ENCODE results near the gene KLHL40.
A peak's percentile ranks its signal among the peaks of the same experiment; 100 is the strongest.

KLHL40 gene

DNA sequence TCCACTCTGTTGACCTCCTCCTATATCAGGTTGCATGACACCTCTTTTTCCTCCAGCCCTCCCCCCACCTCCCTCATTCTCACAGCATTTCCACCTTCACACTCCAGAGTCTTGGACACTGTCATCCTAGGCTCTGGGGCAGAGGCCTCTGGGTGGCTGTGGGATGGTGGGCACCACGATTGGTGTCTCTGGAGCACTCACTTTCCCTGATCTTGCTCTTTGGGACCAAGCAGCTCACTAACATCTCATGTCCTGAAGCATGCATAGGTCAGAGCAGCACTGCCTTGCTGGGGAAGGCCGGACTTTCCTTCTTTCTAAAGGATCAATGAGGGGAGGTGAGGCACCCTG is 16.9 kb upstream of the KLHL40 start:
- DNase-seq (ENCODE audit: low spot score): no peak
- FAIRE-seq: no peak

DNA sequence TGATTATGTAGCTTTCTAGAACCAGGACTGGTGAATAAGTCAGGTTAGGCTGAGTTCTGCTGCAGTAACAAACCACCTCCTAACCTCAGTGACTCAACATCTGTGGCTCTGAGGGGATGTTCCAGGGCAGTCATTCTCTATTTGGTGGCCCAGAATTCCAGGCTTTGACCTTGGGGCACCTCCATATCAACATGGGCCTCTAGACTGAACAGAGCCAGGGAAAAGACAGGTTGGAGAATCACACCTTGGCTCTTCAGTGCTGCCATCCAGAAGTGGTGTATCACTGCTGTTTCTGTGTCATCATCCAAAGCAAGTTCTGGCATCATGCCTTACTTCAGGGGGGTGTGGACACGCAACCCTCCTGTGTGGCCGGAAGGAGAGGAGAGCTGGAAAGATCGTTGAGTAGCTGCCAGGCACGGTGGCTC is 16.5 kb upstream of the KLHL40 start:
- DNase-seq (ENCODE audit: low spot score): no peak
- FAIRE-seq: no peak

DNA sequence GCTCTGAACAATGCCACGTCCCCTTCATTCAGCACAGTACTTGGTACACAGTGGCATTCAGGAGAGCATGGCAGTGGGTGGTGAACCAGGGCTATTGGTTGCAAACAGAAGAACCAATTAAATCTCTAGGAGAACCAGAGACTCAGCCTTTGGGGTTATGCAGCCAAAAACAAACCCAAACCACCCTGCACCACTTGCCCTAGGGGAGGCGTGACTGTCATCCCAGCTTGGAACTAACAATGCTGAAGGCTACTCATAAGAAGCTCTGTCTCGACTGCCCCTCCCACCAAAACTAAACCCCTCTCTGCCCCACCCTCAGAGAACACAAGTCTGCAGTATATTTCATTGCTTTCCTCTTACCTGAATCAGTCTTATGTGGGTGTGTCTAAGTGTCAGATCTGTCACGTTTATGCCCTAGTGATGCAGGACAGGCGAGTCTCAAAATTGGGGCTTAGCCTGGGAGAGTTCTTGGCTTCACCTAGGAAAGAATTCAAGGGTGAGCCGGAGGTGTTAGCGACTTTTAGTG is 15.2 kb upstream of the KLHL40 start:
- DNase-seq (ENCODE audit: low spot score): no peak
- FAIRE-seq: no peak

DNA sequence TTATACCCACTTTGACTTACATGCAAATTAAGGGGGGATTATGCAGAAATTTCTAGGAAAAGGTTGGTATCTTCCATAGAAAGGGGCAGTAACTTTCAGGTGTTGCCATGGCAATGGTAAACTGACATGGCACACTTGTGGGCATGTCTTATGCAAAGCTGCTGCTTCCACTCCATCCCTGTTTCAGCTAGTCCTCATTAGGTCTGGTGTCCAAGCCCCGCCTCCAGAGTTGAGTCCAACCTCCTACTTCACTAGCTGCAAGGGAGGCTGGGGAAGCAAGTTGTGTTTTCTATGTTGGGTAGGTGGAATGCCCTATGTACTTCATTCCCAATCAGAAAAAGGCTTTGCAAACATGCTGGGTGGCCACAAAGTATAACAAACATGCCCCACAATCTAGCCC is 14.7 kb upstream of the KLHL40 start:
- no peak for FAIRE-seq
- no peak for DNase-seq (ENCODE audit: low spot score)

DNA sequence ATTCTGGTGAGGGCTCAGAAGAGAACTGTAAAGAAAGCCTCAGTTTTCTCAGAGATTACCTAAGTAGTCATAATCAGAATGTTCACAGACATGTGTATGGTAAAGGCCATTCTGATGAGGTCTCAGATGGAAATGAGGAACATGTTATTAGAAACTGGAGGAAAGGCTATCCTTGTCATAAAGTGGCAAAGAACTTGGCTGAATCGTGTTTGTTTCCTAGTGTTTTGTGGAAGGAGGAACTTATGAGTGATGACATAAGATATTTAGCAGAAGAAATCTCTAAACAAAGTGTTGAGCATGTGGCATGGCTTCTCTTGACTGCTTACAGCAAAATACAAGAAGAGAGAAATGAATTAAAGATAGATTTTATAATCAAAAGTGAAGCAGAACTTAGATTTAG is 12.8 kb upstream of the KLHL40 start:
- FAIRE-seq (no peak), DNase-seq (ENCODE audit: low spot score) (no peak)

DNA sequence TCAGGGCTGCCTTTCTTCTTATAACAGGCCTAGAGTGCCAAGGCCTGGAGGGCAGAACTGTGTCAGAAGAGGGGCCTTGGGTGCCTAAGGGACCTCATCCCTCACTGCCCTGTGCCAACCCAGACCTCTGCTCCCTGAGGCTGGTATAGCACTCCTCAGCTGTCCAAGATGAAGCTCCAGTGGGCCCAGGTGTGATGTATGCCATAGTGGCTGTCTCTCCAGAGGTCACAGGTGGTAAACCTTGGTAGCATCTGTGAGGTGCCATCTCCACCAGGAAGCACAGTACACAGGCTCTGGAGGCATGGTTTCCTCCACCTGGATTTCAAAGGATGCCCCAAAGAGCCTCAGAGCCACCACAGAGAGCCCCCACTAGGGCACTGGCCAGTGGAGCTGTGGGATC is 12.3 kb upstream of the KLHL40 start:
- DNase-seq (ENCODE audit: low spot score) (no peak), FAIRE-seq (no peak)

DNA sequence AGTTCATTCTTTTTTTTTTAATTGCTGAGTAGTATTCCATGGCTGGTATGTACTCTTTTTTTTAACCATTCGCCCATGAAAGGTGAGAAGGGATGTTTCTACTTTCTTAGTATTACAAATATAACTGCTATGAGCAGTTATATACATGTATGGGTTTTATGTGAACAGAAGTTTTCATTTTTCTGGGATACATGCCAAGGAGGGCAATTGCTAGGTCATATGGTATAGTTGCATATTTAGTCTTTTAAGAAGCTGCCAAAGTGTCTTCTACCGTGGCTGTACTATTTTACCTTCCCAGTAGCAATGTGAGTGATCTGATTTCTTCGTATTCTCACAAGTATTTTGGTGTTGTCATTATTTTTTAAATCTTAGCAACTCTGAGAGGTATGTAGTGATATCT is 11.2 kb upstream of the KLHL40 start:
- DNase-seq (ENCODE audit: low spot score) (no peak), FAIRE-seq (no peak)

DNA sequence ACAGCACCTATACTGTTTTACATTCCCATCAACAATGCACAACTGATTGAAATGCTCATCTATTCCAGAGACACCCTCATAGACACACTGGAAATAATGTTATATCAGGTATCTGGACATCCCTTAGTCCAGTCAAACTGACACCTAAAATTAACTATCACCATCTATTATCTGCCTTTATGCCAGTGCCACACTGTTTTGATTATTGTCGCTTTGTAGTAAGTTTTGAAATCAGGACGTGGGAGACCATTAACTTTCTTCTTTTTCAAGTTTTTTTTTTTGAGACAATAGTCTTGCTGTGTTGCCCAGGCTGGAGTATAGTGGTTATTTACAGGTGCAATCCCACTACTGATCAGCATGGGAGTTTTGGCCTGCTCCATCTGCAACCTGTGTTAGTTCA is 9.4 kb upstream of the KLHL40 start:
- DNase-seq (ENCODE audit: low spot score): no peak
- no peak for FAIRE-seq

DNA sequence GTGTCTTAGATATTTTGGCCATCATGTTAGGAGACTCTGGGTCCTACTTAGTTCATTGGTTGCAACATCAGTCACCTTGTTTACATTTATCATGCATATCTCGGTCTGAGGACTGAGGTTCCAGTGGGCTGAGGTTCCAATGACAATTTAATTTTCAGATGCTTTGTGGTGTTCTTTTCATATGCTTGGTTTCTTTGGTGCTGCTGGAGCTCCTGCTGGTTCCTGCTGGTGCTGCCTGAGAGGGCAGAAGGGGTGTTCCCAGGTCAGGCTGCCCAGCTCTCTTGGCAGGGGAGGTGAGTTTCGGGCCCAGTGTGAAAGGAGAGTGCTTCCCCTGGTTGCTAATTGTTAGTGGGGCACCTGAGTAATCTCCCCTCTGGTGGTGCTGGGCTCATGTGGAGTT is 6.9 kb upstream of the KLHL40 start:
- DNase-seq (ENCODE audit: low spot score): no peak
- no peak for FAIRE-seq

DNA sequence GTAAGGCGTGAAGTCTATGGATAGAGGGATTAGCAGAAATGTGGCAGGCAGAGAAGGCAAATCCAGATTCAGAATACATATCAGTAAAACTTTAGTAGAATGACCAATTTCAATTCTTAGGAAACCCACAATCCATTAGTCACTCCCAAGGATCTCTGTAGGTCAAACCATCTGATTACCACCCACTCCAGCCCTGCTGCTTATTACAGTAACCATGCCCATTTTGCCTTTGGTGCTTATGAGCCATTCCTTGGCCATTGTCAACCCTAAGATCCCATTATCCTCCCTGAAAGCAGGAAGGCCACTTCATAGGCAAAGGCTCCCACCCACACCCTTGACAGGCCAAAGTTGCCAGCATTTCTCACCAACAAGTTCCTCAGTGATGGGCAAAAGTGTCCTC is 5.1 kb upstream of the KLHL40 start:
- no peak for DNase-seq (ENCODE audit: low spot score)
- FAIRE-seq: no peak

DNA sequence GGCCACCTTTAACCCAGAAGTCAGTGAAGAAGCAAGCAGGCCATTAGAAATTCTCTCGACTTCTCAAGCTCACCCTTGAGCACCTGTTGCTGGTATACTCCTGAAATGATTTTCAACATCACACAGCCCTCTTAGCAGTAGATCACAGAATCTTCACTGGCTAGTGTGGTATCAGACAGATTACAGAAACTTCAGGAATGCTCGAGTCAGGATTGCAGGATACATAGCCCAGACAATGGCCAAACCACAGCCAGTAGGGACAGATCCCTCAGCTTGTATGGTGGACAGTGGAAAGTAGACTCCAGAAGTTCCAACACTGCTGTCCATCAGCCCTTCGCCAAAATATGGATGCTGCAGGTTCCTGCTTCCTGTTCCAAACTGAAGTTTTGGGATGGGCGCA is 4.5 kb upstream of the KLHL40 start:
- FAIRE-seq (no peak), DNase-seq (ENCODE audit: low spot score) (no peak)

DNA sequence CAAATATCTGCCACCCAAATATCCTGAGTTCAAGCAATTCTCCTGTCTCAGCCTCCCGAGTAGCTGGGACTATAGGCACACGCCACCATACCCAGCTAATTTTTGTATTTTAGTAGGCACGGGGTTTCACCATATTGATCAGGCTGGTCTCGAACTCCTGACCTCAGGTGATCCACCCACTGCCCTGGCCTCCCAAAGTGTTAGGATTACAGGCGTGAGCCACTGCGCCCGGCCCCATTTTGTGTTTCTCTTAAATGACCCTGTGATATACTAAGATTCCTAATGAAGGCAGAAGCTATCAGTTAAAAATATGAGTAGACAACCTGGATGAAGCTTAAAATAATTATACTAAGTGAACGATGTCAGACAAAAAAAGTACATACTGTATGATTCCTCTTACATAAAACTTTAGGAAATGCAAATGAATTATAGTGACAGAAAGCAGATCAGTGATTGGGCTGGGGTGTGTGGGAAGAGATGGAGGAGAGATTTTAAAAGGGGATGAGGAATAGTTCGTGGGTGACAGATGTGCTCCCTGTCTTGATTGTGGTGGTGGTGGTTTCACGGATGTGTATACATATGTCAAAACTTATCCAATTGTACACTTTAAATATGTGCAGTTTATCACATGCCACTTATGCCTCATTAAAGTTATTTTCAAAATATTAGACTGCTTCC is 3.8 kb upstream of the KLHL40 start:
- DNase-seq (ENCODE audit: low spot score): no peak
- FAIRE-seq: no peak

DNA sequence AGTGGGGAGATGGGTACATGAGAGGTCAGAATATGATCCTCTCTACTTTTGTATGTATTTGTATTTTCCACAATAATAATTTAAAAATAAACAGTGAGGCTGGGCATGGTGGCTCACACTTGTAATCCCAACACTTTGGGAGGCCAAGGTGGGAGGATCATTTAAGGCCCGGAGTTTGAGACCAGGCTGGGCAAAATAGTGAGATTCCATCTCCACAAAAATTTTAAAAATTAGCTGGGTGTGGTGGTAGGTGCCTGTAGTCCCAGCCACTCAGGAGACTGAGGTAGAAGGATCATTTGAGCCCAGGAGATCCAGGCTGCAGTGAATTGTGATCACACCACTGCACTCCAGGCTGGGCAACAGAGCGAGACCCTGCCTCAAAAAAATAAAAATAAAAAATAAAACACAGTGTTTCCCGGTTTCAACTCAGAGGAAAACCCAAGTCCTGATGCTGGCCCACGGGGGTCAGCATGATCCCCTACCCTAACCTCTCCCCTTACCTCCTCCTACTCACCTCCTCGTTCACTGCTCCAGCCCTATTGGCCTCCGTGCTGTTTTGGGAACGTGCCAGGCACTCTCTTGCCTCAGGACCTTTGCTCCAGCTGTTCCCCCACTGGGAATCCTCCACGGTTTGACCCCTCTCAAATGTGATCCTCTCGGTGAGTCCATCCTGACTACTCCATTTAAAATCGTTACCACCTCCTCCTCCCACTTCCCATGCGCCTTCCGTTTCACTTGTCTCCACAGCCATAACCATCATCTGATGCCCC is 2.9 kb upstream of the KLHL40 start:
- DNase-seq (ENCODE audit: low spot score) (no peak), FAIRE-seq (no peak)

DNA sequence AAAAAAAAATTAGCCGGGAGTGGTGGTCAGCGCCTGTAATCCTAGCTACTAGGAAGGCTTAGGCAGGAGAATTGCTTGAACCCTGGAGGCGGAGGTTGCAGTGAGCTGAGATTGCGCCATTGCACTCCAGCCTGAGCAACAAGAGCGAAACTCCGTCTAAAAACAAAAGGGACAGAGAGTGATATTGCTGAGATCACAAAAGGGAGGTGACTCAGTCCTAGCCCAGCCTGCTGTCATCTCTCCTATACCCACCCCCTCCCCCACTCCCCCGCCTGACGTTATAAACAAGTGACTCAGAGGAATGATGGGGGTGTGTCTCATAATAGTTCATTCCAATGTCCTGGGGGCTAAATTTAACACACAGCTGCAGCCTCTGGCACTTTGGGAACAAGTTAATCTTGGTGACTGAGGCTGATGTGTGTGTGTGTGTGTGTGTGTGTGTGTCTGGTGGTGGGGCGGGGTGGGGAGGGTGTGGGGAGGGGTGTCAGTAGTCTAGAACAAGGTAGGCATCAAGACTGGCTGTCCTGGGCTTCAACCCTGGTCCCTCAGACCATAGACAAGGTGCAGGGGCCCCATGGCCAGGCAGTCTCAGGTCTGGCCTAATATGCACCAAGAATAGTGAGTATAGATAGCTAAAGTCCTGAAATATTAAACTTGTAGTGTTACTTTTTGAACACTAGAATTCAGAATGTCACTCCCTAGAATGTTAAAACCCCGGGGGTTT is 1.3 kb upstream of the KLHL40 start:
- peak; percentile 95 for DNase-seq (ENCODE audit: low spot score)
- no peak for FAIRE-seq

DNA sequence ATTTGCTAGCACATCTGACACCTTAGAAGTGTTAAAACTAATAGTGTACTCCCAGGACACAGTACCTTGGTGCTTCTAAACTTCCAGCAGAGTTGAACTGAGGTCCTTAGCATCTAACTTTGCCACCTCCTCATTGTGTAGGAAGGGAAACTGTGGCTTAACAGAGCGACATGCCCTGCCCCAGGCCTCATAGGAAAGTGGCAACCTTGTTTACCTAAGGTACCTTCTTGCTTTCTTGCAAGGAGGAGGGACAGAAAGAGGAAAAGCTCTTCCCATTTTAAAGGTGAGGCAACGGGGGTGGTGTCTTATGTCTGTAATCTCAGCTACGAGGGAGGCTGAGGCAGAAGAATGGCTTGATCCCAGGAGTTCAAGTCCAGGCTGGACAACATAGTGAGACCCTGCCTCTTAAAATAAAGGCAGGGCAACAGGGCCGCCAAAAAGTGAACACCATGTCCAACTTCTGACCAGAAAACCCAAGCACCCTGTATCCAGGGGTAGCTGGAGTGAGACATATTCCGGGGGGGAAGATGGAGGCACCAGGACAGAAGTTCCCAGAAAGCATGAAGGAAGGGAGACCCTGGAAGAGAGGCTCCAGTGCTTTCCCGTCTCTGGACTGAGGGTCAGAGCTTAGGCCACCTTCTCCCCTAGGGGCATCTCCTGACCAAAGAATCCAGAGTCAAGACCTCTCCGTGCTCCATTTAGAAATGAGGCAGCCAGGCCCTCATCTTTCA is 540 bp upstream of the KLHL40 start:
- FAIRE-seq: no peak
- DNase-seq (ENCODE audit: low spot score): no peak

DNA sequence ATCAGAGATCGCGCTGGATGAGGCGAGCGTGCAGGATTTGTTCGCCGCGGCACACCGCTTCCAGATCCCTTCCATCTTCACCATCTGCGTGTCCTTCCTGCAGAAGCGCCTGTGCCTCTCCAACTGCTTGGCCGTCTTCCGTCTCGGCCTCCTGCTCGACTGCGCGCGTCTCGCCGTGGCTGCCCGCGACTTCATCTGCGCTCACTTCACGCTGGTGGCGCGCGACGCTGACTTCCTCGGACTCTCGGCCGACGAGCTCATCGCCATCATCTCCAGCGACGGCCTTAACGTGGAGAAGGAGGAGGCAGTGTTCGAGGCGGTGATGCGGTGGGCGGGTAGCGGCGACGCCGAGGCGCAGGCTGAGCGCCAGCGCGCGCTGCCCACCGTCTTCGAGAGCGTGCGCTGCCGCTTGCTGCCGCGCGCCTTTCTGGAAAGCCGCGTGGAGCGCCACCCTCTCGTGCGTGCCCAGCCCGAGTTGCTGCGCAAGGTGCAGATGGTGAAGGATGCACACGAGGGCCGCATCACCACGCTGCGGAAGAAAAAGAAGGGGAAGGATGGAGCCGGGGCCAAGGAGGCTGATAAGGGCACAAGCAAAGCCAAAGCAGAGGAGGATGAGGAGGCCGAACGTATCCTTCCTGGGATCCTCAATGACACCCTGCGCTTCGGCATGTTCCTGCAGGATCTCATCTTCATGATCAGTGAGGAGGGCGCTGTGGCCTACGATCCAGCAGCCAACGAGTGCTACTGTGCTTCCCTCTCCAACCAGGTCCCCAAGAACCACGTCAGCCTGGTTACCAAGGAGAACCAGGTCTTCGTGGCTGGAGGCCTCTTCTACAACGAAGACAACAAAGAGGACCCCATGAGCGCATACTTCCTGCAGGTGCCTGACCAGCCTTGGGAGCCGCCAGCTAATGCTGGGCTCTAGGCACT is 819 bp downstream of the KLHL40 start:
- no peak for FAIRE-seq

DNA sequence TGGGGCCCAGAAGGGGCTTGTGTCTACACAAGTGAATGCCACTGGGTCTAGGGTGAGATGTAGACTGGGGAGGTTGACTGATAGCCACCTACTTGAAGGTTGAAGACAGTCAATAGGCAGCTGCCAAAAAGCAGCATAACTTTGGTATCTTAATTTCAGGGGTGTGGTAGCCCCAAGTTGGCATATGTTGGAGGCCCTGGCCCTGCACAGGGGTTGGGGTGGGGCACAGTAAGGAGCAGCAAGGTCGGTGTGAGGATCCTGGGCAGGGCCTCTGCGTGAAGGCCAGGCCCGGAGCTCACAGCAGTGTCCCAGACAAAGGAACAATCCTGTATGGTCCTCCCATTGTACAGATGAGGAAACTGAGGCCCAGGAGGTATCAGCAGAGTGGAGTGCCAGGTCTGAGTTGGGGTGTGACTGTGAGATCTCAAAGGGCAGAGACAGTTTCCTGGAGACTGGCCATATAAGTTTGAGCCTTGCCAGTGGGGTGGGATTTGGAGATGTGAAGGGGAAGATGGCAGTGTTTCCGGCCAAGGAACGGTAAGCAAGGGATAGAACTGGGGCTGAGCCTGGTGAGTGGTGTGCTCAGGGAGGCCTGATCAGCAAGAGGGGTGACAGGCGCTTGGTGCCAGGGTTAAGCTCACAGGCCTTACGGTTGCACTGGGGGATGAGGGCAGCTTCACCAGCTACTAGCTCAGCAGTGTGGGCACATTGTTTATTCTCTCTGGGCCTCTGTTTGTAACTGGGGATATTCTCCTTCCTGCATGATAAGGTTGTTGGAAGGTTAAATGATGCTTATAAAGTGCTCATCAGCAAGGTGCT is 1.7 kb downstream of the KLHL40 start:
- no peak for DNase-seq (ENCODE audit: low spot score)
- FAIRE-seq: no peak

More for the DNA sequence above, 819 bp downstream of the KLHL40 start:
- no peak for DNase-seq (ENCODE audit: low spot score)

DNA sequence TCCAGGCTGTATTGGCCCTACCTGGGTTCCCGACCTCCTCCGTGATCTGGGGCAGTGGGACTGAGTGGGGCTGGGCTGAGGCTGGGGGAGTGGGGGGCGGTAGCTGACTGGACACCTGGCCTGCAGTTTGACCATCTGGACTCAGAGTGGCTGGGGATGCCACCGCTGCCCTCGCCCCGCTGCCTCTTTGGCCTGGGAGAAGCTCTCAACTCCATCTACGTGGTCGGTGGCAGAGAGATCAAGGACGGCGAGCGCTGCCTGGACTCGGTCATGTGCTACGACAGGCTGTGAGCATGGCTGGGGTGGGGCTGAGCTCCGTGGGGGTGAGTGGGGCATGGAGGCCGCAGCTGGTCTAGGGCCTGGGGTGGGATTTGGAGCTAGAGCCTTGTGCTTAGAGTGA is 2.7 kb downstream of the KLHL40 start:
- FAIRE-seq: no peak
- no peak for DNase-seq (ENCODE audit: low spot score)

DNA sequence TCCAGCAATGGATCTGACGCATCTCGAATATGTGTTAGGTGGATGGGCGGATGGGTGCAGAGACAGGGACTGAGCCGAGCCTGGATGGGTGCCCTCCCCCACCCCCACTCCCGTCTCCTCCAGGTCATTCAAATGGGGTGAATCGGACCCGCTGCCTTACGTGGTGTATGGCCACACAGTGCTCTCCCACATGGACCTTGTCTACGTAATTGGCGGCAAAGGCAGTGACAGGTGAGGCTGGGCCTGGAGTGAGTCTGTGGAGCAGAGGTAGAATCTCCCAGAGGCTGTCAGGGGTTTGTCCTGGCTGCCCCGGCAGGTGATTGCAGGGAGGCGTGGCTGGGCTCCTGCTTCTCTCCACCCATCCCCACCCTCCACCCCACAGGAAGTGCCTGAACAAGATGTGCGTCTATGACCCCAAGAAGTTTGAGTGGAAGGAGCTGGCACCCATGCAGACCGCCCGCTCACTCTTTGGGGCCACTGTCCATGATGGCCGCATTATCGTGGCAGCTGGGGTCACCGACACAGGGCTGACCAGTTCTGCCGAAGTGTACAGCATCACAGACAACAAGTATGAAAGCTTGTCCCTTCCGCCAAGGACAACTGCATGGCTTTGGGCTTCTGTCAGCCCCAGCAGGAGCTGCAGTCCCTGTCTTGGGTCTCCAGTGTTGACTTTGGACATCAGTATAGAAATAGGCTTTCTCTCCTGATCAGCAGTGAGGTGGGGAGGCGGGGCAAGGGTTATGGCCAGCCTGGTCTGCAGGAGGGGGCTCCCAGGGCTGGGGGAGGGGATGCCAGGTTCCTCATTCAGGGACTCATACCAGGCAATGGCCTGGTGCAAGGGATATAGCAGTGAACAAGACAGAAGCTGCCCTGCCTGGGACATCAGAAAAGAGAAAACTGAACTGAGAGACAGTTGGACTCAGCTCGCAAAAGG is 3.4 kb downstream of the KLHL40 start:
- FAIRE-seq (peak; percentile 17), DNase-seq (ENCODE audit: low spot score) (no peak)

Data from urothelium cell line (cell line).